HepG2 (cell line): ENCODE data around the gene C1QTNF1. TPM values are rescaled to one million over a fixed set of nuclear protein-coding genes. Genes with fewer than 3 reads are reported as not detected.

Experiments used
- ATF7-NPFF ChIP-seq: sonication (generic); formaldehyde crosslinking; IDR thresholded peaks from 2 replicates; pipeline ENCODE4 v1.8.1; 2023; ENCODE audit warnings: mild to moderate bottlenecking, low read depth, missing genetic modification reagents, moderate library complexity
- HDAC2 ChIP-seq: sonication (generic); formaldehyde crosslinking; IDR thresholded peaks from 2 replicates; pipeline ENCODE4 v1.4.0; 2020; ENCODE audit warnings: missing genetic modification reagents
- MXD1 ChIP-seq: sonication (generic); formaldehyde crosslinking; IDR thresholded peaks from 2 replicates; pipeline ENCODE4 v1.4.0; 2020; ENCODE audit warnings: mild to moderate bottlenecking, missing genetic modification reagents
- RAD21 ChIP-seq: fragments of 450-650 bp; formaldehyde crosslinking; IDR thresholded peaks from 2 replicates; pipeline ENCODE4 v1.5.0; 2020; ENCODE audit warnings: mild to moderate bottlenecking
- SOX6 ChIP-seq, 2 experiments: fragments of 450-650 bp in 1 of 2; sonication (generic) in 1 of 2; formaldehyde crosslinking in 1 of 2; IDR thresholded peaks; 2 replicates each; pipeline versions ENCODE4 v1.4.0 to v1.6.1; 2017 to 2020; ENCODE audit warnings: antibody characterized with exemption in 1 of 2, mild to moderate bottlenecking in 1 of 2, missing genetic modification reagents in 1 of 2
- TGIF2 ChIP-seq: IDR thresholded peaks from 2 replicates; pipeline ENCODE4 v1.6.1; 2016; ENCODE audit warnings: control low read depth, missing compliant biosample characterization
- ZBTB4 ChIP-seq: sonication (generic); formaldehyde crosslinking; IDR thresholded peaks from 2 replicates; pipeline ENCODE4 v1.4.0; 2020; ENCODE audit warnings: missing genetic modification reagents, mild to moderate bottlenecking, borderline replicate concordance
- ZNF205 ChIP-seq: IDR thresholded peaks from 2 replicates; pipeline ENCODE4 v1.6.1; 2018; ENCODE audit warnings: missing biosample characterization, missing genetic modification reagents
- ZNF232 ChIP-seq: sonication (generic); formaldehyde crosslinking; IDR thresholded peaks from 2 replicates; pipeline ENCODE4 v1.4.0; 2020; ENCODE audit warnings: missing genetic modification reagents, borderline replicate concordance
- ZNF24 ChIP-seq: fragments of 450-650 bp; IDR thresholded peaks from 2 replicates; pipeline ENCODE4 v1.6.1; 2017; ENCODE audit warnings: antibody characterized with exemption, mild to moderate bottlenecking
- ZNF572 ChIP-seq: sonication (generic); formaldehyde crosslinking; IDR thresholded peaks from 2 replicates; pipeline ENCODE4 v1.5.1; 2020; ENCODE audit warnings: mild to moderate bottlenecking, missing genetic modification reagents
- ZNF629 ChIP-seq: sonication (generic); formaldehyde crosslinking; conservative IDR thresholded peaks from 2 replicates; pipeline ENCODE4 v1.5.0; 2020; ENCODE audit warnings: missing genetic modification reagents
- polyA plus RNA-seq, 8 experiments: library from polyadenylated mRNA; depleted of rRNA in 3 of 8; stranded (reverse) in 7 of 8; unstranded in 1 of 8; fragments of >200 nt; fragmentation: Illumina TruSeq in 4 of 8; extraction: Trizol in 4 of 8; gene quantifications; 2 replicates each; pipeline versions ENCODE4 v1.2.1 to v1.2.3, GENCODE V29; 2011 to 2016; ENCODE audit warnings: low read depth in 4 of 8, missing spikeins in 1 of 8, mixed read lengths in 1 of 8; ENCODE audit not compliant: insufficient read depth in 1 of 8
- total RNA-seq, 5 experiments: library from RNA; depleted of rRNA; stranded (reverse); fragments of >200 nt; fragmentation: Illumina TruSeq; extraction: Trizol; gene quantifications; 2 replicates each; pipeline ENCODE4 v1.2.3, GENCODE V29; 2016; ENCODE audit warnings: low read depth in 1 of 5
- TF ChIP-seq, protein P1 (sequence below), 2 experiments: sonication (generic) in 1 of 2; formaldehyde crosslinking in 1 of 2; IDR thresholded peaks; 2 replicates each; pipeline versions ENCODE4 v1.4.0 to v1.6.1; 2018 to 2020; ENCODE audit warnings: missing genetic modification reagents in 2 of 2, borderline replicate concordance in 1 of 2, low read depth in 1 of 2, mild to moderate bottlenecking in 1 of 2, missing biosample characterization in 1 of 2
- TF ChIP-seq, protein P2 (sequence below): sonication (generic); formaldehyde crosslinking; IDR thresholded peaks from 2 replicates; pipeline ENCODE4 v1.5.1; 2020; ENCODE audit warnings: mild to moderate bottlenecking, moderate library complexity, missing genetic modification reagents
- TF ChIP-seq, protein P3 (sequence below): sonication (generic); formaldehyde crosslinking; IDR thresholded peaks from 2 replicates; pipeline ENCODE4 v1.9.0; 2022; ENCODE audit warnings: missing genetic modification reagents, mild to moderate bottlenecking, borderline replicate concordance

C1QTNF1 gene
- total and polyA plus RNA-seq, 2 of the 13 experiments (the other 11 are each of a cell fraction or from before 2014, with no cell fraction given): 0.18 to 0.86 TPM

DNA sequence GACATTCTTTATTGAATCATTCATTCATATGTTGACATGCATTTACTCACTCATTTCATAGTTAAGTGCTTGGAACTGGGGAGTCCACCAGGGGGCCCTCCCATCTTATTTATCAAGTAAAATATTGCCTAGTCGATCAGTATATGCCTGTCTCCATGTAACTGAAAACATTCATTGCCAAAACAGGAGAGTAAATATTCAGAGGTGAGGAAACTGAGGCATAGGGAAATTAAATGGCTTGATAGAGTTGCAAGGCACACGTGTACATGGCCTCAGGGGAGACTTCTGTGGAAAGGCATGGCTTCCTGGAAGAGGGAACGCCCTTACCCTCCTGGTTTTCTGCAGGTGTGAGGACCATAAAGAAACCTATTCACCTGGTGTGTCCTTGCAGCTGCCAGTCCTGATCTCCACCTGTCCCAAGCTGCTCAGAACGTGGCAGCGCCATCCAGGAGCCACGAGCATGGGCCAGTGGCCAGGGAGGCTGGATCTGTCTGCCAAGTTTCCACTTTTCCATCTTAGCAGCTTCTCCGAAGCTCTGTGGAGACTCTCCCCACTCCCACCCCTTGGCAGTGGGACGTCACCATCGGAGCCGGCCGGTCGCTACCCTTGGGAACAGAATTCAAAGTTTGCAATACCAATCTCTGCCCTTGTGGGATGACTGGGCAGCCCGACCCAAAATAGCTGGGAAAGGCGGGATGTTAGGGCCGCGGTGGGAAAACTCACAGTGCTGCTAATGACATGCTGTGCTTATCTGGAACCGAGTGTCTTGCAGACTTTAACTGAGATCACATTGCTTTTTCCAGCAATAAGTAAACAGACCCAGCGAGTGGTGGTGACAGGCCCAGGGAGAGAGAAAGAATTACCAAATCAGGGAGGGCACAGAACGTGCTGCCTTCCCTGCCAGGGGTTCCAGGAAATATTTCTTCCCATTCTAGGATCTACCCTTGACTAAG is 4.1 kb upstream of the C1QTNF1 start (continued):
- no peak for TF ChIP-seq ATF7-NPFF
- TF ChIP-seq ZNF232: no peak
- TF ChIP-seq ZNF572 (CRISPR knock-in tag): peak; percentile 86
- TF ChIP-seq ZNF205 (CRISPR knock-in tag): no peak
- 0 out of 2 replicates have a peak, but pooled peaks have one; percentile 38 for TF ChIP-seq MXD1 (CRISPR knock-in tag)
- no peak for TF ChIP-seq HDAC2 (CRISPR knock-in tag)
- no peak for TF ChIP-seq SOX6 (IDR thresholded peaks at IDR 0.05)
- 0 out of 2 replicates have a peak, but pooled peaks have one; percentile 25 for TF ChIP-seq SOX6 (CRISPR knock-in tag; IDR thresholded peaks at IDR 0.05)
- TF ChIP-seq ZNF24: peak; percentile 95
- TF ChIP-seq TGIF2 (CRISPR knock-in tag): 0 out of 2 replicates have a peak, but pooled peaks have one; percentile 28
- TF ChIP-seq, protein P1, sequence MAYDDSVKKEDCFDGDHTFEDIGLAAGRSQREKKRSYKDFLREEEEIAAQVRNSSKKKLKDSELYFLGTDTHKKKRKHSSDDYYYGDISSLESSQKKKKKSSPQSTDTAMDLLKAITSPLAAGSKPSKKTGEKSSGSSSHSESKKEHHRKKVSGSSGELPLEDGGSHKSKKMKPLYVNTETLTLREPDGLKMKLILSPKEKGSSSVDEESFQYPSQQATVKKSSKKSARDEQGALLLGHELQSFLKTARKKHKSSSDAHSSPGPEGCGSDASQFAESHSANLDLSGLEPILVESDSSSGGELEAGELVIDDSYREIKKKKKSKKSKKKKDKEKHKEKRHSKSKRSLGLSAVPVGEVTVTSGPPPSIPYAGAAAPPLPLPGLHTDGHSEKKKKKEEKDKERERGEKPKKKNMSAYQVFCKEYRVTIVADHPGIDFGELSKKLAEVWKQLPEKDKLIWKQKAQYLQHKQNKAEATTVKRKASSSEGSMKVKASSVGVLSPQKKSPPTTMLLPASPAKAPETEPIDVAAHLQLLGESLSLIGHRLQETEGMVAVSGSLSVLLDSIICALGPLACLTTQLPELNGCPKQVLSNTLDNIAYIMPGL (CRISPR knock-in tag; IDR thresholded peaks at IDR 0.05; ENCODE audit: borderline replicate concordance in 1 of 2, low read depth in 1 of 2): 0 out of 4 replicates have a peak, but pooled peaks of 1 of the 2 experiments have one; percentile 18
- peak; percentile 85 for TF ChIP-seq RAD21 (CRISPR knock-in tag)
- TF ChIP-seq ZNF629 (CRISPR knock-in tag): no peak
- TF ChIP-seq, protein P2, sequence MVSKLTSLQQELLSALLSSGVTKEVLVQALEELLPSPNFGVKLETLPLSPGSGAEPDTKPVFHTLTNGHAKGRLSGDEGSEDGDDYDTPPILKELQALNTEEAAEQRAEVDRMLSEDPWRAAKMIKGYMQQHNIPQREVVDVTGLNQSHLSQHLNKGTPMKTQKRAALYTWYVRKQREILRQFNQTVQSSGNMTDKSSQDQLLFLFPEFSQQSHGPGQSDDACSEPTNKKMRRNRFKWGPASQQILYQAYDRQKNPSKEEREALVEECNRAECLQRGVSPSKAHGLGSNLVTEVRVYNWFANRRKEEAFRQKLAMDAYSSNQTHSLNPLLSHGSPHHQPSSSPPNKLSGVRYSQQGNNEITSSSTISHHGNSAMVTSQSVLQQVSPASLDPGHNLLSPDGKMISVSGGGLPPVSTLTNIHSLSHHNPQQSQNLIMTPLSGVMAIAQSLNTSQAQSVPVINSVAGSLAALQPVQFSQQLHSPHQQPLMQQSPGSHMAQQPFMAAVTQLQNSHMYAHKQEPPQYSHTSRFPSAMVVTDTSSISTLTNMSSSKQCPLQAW (CRISPR knock-in tag): 0 out of 2 replicates have a peak, but pooled peaks have one; percentile 15
- 0 out of 2 replicates have a peak, but pooled peaks have one; percentile 38 for TF ChIP-seq ZBTB4 (CRISPR knock-in tag)
- TF ChIP-seq, protein P3, sequence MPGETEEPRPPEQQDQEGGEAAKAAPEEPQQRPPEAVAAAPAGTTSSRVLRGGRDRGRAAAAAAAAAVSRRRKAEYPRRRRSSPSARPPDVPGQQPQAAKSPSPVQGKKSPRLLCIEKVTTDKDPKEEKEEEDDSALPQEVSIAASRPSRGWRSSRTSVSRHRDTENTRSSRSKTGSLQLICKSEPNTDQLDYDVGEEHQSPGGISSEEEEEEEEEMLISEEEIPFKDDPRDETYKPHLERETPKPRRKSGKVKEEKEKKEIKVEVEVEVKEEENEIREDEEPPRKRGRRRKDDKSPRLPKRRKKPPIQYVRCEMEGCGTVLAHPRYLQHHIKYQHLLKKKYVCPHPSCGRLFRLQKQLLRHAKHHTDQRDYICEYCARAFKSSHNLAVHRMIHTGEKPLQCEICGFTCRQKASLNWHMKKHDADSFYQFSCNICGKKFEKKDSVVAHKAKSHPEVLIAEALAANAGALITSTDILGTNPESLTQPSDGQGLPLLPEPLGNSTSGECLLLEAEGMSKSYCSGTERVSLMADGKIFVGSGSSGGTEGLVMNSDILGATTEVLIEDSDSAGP (CRISPR knock-in tag): peak; percentile 31; the same call in 1 of the 2 replicates
